OCI-LY3 (cell line): ENCODE results near the gene EPS15.

Experiments
- H2AFZ ChIP-seq: fragments of 200-600, 300-600 bp; shearing (Covaris generic); 2 replicates; pipeline ENCODE4 v1.6.0; 2014; ENCODE audit warnings: antibody characterized with exemption, low read depth, low read length
- H3K27ac ChIP-seq: fragments of 200-600, 300-600 bp; sonication (generic); 2 replicates; pipeline ENCODE4 v1.5.1; 2014; ENCODE audit warnings: mild to moderate bottlenecking, low read length, moderate library complexity, mixed read lengths
- H3K27me3 ChIP-seq: fragments of 200-600, 300-600 bp; sonication (generic); 2 replicates; pipeline ENCODE4 v1.6.1; 2014; ENCODE audit warnings: low read depth, low read length, mixed read lengths
- H3K36me3 ChIP-seq: fragments of 200-600, 300-600 bp; sonication (generic); replicated peaks from 2 replicates; pipeline ENCODE3; 2014; ENCODE audit warnings: low read depth, low read length, mixed read lengths
- H3K4me1 ChIP-seq: fragments of 300-600, 200-600 bp; sonication (generic); 2 replicates; pipeline ENCODE4 v1.6.1; 2014; ENCODE audit warnings: low read length, mixed read lengths
- H3K4me2 ChIP-seq: fragments of 200-600, 300-600 bp; sonication (generic); 2 replicates; pipeline ENCODE4 v1.6.1; 2014; ENCODE audit warnings: low read length, mixed read lengths
- H3K4me3 ChIP-seq: fragments of 300-600, 200-600 bp; sonication (generic); 2 replicates; pipeline ENCODE4 v1.5.1; 2014; ENCODE audit warnings: antibody characterized with exemption, mild to moderate bottlenecking, low read length, moderate library complexity
- H3K79me2 ChIP-seq: fragments of 300-600, 200-600 bp; shearing (Covaris generic); 2 replicates; pipeline ENCODE4 v1.6.1; 2014; ENCODE audit warnings: mild to moderate bottlenecking, low read length, mixed read lengths
- H3K9ac ChIP-seq: fragments of 300-600, 200-600 bp; shearing (Covaris generic); 2 replicates; pipeline ENCODE4 v1.6.0; 2014; ENCODE audit warnings: mild to moderate bottlenecking, low read length, moderate library complexity
- H3K9me3 ChIP-seq: fragments of 200-600, 300-600 bp; shearing (Covaris generic); 2 replicates; pipeline ENCODE4 v1.6.1; 2014; ENCODE audit warnings: low read length, mixed read lengths; ENCODE audit not compliant: insufficient read depth
- H4K20me1 ChIP-seq: fragments of 200-600, 300-600 bp; sonication (generic); 2 replicates; pipeline ENCODE4 v1.6.1; 2016; ENCODE audit warnings: low read length, mixed read lengths; ENCODE audit not compliant: insufficient read depth
- EZH2phosphoT487 ChIP-seq: fragments of 200-600 bp; shearing (Covaris generic); IDR thresholded peaks from 2 replicates; pipeline ENCODE4 v1.6.1; 2018; ENCODE audit warnings: antibody characterized with exemption, mixed run types, low read depth
- TF ChIP-seq, protein P1 (sequence below): fragments of 200-600, 300-600 bp; sonication (generic); IDR thresholded peaks from 2 replicates; pipeline ENCODE4 v1.5.1; 2014; ENCODE audit warnings: antibody characterized with exemption, low read length, low read depth

Gene EPS15

DNA sequence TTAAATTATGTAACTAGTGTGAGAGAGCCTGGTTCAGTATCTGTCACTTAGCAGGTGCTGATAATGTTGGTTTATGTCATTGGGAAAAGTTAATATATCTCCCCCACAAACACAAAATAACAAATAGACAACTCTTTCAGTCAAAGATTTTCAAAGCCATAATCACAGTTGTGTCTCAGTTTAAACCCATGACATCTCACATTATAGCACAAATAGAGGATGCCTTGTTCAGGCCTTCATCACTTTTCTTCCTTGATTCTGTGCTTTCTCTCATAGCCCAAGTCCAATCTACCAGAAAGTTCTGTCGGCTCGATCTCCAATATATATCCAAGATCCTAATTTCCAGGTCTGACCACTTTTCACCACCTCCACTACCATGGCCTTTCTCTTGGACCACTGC is 6.2 kb upstream of the EPS15 start:
- Histone ChIP-seq H3K27ac (no peak overlapping the region), H3K4me3 (no peak overlapping the region), H3K27me3 (no peaks in the 10 kb centered on the region), H2AFZ (no peak overlapping the region), H4K20me1 (no peaks in the 10 kb centered on the region), H3K9ac (no peak overlapping the region), H3K79me2 (no peaks in the 10 kb centered on the region), H3K9me3 (no peaks in the 10 kb centered on the region), H3K36me3 (no peaks in the 10 kb centered on the region), H3K4me1 (peaks cover 6% of the 10 kb centered on the region; the same call in 1 of the 2 replicates), H3K4me2 (no peak overlapping the region)
- TF ChIP-seq, protein P1, sequence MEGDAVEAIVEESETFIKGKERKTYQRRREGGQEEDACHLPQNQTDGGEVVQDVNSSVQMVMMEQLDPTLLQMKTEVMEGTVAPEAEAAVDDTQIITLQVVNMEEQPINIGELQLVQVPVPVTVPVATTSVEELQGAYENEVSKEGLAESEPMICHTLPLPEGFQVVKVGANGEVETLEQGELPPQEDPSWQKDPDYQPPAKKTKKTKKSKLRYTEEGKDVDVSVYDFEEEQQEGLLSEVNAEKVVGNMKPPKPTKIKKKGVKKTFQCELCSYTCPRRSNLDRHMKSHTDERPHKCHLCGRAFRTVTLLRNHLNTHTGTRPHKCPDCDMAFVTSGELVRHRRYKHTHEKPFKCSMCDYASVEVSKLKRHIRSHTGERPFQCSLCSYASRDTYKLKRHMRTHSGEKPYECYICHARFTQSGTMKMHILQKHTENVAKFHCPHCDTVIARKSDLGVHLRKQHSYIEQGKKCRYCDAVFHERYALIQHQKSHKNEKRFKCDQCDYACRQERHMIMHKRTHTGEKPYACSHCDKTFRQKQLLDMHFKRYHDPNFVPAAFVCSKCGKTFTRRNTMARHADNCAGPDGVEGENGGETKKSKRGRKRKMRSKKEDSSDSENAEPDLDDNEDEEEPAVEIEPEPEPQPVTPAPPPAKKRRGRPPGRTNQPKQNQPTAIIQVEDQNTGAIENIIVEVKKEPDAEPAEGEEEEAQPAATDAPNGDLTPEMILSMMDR = no peak
- no peak for TF ChIP-seq EZH2phosphoT487

DNA sequence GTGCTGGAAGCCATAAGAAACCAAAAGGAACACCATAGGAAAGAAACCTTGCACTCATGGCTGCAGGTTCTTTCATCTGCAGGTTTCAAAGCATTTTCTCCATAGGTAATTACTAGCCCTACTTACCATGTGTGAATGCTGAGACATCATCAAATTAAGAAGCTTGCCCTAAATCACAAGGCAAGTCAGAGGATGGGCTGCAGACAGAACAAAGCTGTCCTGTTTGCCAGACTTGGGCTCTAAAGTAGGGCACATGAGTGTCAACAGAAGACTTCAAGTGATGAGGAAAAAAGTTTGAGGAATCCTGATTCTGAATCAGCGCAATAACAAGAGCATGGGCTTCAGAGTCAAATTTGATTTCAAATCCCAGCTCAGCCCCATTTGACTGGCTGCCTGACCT is 5.8 kb upstream of the EPS15 start:
- H4K20me1 ChIP-seq = no peaks in the 10 kb centered on the region
- H3K4me1 ChIP-seq = peaks cover 6% of the 10 kb centered on the region; the same call in 1 of the 2 replicates
- H3K4me2 ChIP-seq = no peak overlapping the region
- H2AFZ ChIP-seq = no peak overlapping the region
- H3K4me3 ChIP-seq = no peak overlapping the region
- H3K9ac ChIP-seq = no peak overlapping the region
- no peaks in the 10 kb centered on the region for H3K36me3 ChIP-seq
- no peak overlapping the region for H3K27ac ChIP-seq
- no peak for TF ChIP-seq EZH2phosphoT487
- TF ChIP-seq, protein P1 = no peak
- H3K9me3 ChIP-seq = no peaks in the 10 kb centered on the region
- no peaks in the 10 kb centered on the region for H3K79me2 ChIP-seq
- no peaks in the 10 kb centered on the region for H3K27me3 ChIP-seq

DNA sequence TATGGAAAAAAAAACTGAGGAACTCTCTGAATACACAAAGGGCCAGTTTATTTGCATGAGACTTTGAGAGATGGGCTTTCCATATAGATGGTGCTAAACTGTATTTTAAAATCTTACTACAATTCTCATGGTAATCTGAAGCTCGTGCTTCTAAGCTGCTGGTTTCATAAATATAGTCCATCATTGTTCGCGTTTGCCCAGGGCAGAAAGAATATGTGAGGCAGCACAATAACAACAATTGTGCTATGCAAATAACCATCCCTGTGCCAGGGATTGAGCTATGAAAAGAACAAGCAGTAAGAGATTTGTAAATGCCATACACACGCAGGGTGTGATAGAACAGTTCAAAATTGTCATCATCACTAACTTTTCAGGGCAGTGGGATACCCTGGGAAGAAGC is 4.9 kb upstream of the EPS15 start:
- no peaks in the 10 kb centered on the region for H3K27me3 ChIP-seq
- H2AFZ ChIP-seq = no peak overlapping the region
- TF ChIP-seq, protein P1 = no peak
- no peak for TF ChIP-seq EZH2phosphoT487
- H3K27ac ChIP-seq = no peak overlapping the region
- H4K20me1 ChIP-seq = no peaks in the 10 kb centered on the region
- no peak overlapping the region for H3K9ac ChIP-seq
- no peak overlapping the region for H3K4me3 ChIP-seq
- no peaks in the 10 kb centered on the region for H3K9me3 ChIP-seq
- no peak overlapping the region for H3K4me2 ChIP-seq
- H3K79me2 ChIP-seq = peaks cover 1% of the 10 kb centered on the region; the same call in 1 of the 2 replicates
- no peaks in the 10 kb centered on the region for H3K36me3 ChIP-seq
- H3K4me1 ChIP-seq = peaks cover 11% of the 10 kb centered on the region

DNA sequence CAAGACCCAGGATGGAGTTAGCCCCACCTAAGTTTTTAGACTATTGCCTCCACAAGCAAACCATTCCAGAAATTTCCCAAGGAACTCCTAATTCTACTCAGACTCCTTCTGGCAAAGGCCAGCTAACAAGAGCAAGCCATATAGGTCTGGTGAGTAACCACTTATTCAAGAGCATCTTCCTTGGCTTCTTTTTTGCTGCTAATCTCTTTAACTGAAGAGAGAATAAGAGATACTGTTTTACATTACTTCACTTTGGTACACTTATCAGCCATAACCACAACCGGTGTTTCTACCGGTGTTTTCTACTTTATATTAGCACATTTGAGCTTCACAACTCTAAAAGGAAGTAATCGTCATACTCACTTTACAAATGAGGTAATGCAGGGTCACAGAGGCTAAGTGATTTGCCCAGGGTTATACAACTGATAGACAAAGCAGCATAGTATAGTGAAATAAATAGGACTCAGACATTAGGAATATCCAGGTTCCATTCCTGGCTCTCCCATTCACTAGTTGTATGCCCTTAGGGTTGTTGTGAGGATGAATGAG is 1.7 kb upstream of the EPS15 start:
- Histone ChIP-seq H3K4me3 (no peak overlapping the region), H3K27ac (no peak overlapping the region), H3K79me2 (peaks cover 33% of the 10 kb centered on the region), H3K4me1 (peaks cover 19% of the 10 kb centered on the region), H3K27me3 (no peaks in the 10 kb centered on the region), H2AFZ (no peak overlapping the region), H3K36me3 (no peaks in the 10 kb centered on the region), H3K9ac (no peak overlapping the region), H3K4me2 (no peak overlapping the region), H3K9me3 (no peaks in the 10 kb centered on the region), H4K20me1 (peaks cover 17% of the 10 kb centered on the region; the same call in 1 of the 2 replicates)
- TF ChIP-seq, protein P1 = no peak
